Hepatic stellate cell (primary cell): ENCODE measurements around the gene CCDC57.

Experiments used
- DNase-seq: peaks from one replicate; pipeline ENCODE4 v3.0.0; 2011; ENCODE audit warnings: low spot score

The CCDC57 gene

DNA sequence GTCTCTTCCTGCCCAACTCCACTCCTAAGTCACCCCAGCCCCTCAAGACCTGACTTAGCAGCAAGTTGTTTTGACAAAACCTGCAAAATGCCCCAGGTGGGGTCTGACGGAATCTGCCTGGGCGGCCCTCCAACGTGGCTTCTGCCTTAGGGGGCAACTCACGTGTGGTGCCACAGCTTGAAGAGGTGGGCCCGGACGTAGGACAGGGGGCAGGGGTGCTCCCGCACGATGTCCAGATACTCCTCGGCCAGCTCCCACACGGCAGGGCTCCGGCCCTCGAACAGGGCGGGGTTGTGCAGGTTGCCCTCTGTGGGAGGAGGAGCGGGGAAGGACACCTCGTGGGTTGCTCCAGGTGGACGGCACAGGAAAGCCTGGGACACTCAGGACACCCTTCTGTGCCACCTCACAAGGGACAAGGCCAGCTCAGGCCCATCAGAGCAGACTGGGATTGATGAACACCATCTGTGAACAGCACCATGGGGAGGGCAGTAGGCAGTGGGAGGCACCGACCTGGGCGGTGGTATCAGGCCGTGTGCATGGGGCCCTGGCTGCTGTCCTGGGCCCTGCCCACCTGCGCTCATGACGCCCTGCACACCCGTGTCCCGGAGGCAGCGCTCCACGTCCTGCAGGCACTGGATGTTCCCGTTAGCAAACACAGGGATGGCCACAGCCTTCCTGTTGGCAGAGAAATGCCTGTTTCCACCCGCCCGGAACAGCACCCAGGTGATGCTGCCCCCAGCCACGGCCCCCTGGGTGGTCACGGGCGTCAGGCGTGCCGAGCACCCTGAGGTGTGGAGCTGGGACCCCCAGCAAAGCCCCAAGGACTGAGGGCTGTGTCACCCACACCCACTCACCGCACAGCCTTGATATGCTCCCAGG lies 151.4 kb downstream of the CCDC57 start:
- no peak for DNase-seq

DNA sequence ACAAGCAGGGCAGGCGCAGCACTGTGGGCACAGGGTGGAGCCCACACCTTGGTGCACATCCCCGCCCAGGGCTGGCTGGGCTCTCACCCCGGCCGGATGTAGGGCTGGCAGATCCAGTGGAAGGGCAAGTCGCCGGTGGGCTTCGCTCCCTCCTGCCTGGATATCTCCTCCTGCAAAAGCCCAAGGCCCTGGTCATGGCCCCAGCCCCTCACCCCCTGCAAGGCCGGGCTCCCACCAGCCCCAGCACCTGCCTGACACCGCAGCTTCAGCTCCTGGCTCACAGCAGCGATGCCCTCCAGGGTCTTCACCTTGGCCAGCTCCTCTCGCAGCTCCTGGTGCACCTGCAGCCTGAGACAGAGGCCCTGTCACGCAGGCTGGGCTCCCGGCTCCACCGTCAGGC lies 152.0 kb downstream of the CCDC57 start:
- DNase-seq, result no peak

DNA sequence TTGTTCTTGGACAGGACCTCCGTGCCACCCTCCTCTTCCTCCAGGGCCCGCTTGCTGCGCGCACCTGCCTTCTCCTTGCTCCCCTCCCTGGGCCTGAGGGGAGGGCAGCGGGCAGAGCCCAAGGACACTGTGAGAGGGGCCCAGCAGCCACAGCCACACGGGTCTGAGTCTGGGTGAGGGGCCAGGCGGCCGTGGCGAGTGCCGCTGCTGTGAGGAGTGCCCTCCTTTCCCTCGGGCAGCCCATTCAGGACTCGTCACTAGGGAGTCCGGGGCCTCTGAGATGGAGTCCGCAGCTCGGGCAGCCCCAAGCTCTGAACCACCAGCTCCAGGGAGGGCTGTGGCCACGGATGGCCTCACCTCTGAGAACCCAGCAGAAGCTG lies 152.7 kb downstream of the CCDC57 start:
- no peak for DNase-seq

DNA sequence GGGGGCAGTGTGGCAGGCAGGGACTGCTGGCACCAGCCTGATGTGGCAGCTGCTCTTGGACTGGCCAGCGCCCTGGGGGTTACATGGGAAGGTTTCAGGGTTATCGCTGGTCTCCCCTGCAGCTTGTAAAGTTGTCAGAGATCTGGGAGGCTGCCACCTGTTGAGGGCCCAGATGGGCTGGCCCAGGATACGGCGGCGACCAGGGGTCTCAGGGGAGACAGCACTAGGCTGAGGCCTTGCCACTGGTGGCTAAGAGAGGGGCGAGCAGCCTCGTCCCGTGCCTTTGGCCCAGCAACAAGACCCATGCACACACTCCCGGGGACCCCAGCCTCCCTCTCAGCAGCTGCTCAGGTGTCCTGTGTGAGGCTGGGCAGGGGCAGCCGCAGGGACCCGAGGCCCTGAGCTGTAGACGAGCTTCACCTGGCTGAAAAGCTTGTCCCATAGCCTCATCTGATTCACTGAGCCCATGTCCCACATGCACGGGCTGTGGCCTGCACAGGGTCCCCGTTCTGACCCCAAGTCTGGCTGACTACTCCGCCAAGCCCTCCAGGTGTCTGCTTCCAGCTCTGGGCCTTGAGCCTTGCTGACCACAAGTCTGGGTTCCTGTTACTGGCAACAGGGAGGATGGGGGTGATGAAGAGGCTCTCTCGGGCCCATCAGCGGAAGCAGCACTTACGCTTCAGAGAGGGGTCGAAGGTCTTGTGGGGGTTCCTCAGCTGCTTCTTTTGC lies 153.2 kb downstream of the CCDC57 start:
- no peak for DNase-seq

DNA sequence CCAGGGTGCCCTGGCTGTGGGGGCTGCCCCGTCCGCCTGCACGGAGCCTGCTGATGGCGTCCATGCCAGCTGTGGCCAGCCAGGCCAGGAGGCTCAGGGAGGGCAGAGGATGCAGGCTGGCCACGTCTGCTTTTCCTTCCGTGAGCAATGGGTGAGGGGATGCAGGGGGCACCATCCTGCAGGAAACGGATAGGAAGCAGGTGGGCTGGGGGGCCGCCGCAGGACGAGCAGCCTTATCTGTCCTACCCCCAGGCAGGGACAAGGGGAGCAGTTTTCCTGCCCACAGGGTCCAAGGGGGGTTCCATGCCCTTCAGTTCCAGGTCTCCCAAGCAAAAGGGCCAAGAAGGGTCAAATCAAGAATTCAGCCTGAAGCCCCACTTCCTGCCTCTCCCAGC lies 153.8 kb downstream of the CCDC57 start:
- no peak for DNase-seq

DNA sequence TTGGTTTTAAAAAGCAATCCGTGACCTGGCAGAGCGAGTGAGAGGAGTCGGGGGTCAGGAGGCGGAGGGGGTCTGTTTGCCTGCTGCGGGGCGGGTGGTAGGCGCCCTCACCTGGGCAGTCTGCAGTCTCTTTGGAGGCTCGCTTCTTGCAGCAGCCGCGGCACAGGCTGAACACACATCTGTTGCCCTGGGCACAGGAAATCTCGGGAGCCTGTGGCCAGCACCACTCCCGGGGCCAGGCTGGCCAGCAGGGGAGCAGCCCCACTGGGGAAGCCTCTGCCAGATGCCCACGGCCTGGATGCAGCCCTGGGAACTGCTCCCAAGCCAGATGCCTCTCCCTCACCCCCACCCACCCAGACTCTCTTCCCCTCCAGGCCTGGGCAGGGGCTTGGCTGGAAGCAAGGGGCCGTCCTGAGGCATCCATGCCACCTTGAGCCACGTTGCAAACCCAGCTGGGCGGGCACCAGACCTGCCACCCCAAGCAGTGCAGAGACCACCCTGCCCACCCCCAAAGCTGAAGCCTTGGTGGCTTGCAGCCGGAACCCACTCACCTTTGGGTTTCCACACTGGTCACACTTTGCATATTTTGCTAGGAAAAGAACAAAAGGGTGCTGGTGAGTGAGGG lies 154.3 kb downstream of the CCDC57 start:
- no peak for DNase-seq

DNA sequence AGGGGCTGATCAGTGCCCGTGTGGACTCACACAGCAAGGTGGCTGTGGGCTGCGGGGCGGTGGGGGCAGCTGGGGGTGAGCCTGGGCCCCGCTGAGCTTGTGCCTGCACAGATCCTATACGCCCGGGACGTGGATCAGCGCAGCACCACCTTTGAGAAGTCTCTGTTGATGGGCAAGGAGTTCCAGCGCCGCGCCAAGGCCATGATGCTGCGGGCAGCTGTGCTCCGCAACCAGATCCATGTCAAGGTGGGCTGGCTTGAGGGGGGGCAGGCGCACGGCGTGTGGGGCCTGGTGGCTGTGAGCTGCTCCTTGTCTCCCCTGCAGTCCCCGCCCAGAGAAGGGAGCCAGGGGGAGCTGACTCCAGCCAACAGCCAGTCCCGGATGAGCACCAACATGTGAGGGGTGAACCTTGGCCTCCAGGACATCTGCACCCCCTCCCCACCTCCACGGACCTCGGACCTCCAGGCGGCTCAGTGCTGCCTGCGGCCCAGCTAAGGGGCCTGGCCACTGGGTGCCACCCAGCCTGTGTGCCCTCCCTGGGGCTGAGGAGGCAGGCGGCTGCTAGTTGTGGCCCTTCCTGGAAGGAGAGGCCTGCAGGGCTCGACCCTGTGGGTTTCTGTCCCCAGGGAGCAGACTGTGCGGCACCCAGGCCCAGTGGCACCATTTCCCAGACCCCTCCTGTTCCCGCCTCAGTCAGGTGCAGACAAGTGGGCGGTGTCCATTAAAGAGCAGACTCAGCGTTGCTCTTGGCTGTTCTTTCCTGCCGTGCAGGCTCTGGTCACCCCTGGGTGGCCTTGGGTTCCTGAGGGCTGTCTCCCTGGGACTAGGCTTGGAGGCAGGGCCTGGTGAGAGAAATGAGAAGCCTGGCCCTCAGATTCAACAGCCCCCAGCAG lies 155.7 kb downstream of the CCDC57 start:
- DNase-seq, result no peak

DNA sequence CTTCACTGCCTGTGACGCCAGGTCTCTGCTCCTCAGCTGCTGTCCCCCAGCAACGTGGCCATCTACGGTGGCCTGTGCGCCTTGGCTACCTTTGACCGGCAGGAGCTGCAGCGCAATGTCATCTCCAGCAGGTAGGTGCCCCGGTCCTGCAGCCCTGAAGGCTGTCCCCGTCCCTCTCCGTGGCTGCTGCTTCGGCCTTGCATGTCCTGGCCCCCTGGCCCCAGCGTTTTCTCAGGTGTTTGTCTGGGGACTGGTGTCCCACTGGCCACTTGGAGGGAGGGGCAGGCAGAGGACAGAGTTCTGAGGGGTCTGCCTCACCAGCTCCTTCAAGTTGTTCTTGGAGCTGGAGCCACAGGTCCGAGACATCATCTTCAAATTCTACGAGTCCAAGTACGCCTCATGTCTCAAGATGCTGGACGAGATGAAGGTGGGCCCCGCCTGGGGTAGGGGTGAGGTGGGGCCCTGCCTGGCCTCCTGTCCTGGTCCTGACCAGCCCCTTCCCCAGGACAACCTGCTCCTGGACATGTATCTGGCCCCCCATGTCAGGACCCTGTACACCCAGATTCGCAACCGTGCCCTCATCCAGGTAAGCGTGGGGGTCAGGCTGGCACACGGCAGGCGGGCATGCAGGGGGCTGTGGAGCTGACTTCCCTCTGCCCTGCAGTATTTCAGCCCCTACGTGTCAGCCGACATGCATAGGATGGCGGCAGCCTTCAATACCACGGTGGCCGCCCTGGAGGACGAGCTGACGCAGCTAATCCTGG lies 156.5 kb downstream of the CCDC57 start:
- DNase-seq, result no peak

DNA sequence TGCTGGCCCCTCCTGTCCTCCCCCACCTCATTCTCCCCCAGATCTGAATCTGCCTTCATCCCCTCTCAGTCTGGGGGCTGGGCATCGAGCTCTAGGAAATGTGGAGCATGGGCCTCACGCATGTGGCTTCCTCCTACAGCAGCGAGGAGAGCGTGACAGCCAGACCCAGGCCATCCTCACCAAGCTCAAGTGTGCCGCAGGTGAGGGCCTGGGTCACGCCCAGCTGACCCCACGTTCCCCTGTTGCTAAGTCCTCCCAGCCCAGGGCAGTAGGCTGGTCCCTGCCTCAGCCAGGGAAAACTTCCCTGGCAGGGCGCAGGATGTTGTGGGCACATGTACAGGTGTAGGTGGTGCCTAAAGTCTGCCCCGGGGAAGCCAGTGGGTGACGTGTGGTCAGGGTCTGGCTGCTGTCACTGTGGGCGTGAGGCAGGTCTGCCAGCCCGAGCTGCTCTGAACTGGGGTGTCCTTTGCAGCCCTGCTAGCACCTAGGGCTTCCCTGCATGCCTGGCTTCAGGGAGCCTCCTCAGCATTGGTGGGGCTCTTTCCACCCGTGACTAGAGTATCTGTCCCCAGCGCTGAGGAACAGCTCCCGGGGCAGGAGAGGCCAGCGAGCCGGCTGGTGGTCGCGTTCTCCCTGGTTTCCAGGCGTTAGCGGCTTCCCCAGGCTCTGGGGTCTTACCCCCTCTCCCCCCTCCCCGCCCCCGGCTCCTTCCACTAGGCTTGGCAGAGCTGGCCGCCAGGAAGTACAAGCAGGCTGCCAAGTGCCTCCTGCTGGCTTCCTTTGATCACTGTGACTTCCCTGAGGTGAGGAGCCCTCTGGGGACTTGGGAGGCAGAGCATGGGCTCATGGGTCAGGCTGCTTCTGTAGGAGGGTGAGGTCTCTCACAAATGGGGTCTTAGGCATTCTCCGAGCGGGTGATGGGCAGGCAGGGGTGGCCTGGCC lies 157.3 kb downstream of the CCDC57 start:
- no peak for DNase-seq

DNA sequence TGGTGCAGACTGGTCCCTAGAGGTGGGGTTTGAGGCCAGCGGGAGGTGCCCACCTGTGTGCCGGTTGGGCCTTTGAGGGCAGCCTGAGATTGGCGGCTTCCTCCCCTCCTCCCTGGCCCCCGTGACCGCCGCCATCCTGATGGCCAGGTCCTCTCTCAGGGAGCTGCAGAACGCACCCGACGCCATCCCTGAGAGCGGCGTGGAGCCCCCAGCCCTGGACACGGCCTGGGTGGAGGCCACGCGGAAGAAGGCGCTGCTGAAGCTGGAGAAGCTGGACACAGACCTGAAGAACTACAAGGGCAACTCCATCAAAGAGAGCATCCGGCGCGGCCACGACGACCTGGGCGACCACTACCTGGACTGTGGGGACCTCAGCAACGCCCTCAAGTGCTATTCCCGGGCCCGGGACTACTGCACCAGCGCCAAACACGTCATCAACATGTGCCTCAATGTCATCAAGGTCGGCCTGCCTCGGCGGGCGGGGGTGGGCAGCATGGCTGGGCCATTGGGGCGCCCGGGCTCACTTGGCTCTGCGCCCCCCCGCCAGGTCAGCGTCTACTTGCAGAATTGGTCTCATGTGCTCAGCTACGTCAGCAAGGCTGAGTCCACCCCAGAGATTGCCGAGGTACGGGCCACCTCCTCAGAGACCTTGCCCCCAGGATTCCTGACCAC lies 158.2 kb downstream of the CCDC57 start:
- DNase-seq, result no peak

DNA sequence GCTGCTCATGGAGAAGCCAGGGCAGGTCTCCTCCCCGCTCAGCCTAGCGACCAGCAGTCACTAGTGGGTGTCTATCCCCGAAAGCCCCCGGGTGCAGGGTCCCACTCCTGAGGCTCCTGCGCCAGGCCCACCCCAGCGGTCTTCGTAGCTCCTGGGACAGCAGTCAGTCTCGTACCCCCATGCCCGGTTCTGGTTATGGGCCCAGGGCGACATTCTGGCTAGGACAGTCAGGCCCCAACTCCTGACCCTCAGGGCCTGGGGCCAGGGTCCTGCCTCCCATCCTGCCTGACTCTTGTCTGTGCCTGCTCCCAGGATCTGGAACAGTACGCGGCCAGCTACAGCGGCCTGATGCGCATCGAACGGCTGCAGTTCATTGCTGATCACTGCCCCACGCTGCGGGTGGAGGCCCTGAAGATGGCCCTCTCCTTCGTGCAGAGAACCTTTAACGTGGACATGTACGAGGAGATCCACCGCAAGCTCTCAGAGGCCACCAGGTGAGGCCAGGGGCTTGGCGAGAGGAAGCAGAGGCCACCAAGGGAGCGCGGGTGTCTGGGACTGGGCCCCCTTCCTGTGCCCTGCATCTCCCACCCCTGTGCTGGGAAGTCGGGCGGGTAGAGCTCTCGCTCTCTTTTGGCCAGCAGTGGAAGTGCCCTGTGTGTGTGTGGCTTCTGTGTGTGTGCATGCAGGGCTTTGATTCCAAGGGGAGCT lies 158.9 kb downstream of the CCDC57 start:
- no peak for DNase-seq

DNA sequence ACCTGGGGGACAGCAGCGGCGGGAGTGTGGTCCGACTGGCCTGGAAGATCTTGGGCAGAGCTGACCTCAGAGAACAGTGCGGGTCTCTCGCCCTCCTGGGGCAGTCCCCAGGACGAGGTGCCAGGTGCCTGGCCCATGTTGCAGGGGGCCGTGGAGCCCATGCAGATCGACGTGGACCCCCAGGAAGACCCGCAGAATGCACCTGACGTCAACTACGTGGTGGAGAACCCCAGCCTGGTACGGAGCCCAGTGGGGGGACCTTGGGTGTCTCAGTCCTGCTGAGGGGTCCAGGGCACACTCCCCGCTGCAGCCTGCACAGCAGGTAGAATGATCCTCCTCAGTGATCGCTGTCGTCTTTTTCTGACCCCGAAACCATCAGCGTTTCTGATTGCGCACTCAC lies 159.5 kb downstream of the CCDC57 start:
- no peak for DNase-seq

DNA sequence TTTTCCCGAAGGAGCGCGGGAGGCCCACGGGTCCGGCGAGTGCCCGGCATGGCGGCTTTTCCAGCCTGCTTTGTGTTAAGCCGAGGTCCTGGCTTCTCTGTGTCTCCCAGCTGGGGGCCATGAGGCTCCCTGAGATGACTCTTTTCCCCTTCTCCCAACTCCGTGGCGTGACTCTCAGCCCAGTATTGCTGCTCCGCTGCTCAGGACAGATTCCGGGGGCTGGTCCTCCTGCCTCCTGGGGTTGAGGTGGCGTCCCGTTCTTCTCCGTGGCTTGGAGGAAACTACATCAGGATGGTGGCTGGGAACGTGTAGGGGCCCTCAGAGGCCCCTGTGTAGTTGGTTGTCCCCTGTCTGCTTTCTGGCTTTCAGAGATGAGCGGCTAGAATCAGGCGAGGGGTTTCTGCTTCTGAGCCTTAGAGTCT lies 160.0 kb downstream of the CCDC57 start:
- DNase-seq, result peak; percentile 37

DNA sequence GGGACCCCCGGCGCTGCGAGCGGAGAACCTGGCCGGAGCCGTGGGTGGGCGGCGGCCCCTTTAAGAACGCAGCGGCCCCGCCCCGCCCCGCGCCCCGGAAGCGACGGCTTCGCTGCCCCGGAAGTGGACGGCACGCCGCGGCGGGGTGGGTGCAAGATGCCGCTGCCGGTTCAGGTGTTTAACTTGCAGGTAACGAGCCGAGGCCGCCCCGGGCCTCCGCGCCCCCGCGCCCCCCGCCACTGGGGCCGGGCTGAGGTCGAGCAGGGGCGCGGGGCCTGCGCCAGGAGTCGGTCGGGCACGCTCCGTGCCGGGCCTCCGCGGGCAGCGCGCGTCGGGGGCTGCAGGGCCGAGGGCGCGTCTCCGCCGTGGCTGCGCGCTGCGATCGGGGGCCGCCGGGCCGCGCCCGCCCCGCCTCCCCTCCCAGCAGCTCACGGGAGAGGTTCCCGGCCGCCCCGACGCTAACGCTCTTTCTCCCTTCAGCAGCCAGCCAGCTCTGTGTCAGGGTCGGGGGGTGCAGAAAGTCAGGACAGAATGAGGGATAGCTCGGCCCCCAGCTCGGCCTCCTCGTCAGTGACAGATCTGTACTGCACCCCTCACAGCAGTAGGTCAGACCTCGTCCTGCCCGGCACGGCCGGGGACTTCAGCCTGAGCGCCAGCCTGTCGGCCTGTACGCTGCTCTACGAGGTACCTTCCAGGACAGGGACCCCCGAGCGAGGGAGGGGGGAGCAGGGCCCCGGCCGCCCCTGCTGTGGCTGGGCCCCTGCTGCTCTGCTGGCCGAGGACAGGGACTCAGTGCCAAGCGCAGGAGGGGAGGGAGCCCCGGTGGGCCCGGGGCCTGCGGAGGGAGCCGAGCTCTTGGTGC lies 160.6 kb downstream of the CCDC57 start, which contains the start of the genes GPS1 and RFNG:
Gene GPS1, plus strand, starts transcription at position 123 of the 862 bp plus-strand sequence. Its CDS starts 34 bp downstream, at position 157.
Gene RFNG, minus strand, starts transcription at position 36 of the 862 bp plus-strand sequence. CDS start 45 bp downstream, outside the sequence.
- DNase-seq, result peak; percentile 88
